Spleen (tissue), 11 donors: ENCODE data around the gene GRK5. TPM values are rescaled to one million over a fixed set of nuclear protein-coding genes. Genes with fewer than 3 reads are reported as not detected.
"Not testable (repeated sequence)": the region's sequence is repeated elsewhere in the genome, so short reads cannot be mapped to it uniquely, and the experiment has no call there.

Source experiments
- DNase-seq: peaks from one replicate; pipeline ENCODE4 v3.0.0-alpha.2; 2020
- H3K27ac ChIP-seq, 8 donors: fragments of 200-600 bp; sonication (generic) in 7 of 8; 1 replicate in 4 of 8; 2 replicates in 4 of 8; pipeline versions ENCODE4 v1.5.0 to v1.8.0; 2016 to 2021; ENCODE audit warnings: inconsistent platforms in 4 of 8, mild to moderate bottlenecking in 4 of 8, moderate library complexity in 1 of 8
- H3K27me3 ChIP-seq, 7 donors: fragments of 200-600 bp; sonication (generic) in 6 of 7; replicated peaks in 1 of 7; 1 replicate in 4 of 7; 2 replicates in 3 of 7; pipeline versions ENCODE4 v1.5.0 to v1.8.0; 2016 to 2021; ENCODE audit warnings: inconsistent platforms in 3 of 7, mild to moderate bottlenecking in 1 of 7
- H3K36me3 ChIP-seq, 6 donors: fragments of 200-600 bp; sonication (generic) in 5 of 6; 1 replicate in 4 of 6; 2 replicates in 2 of 6; pipeline versions ENCODE4 v1.5.0 to v1.8.0; 2016 to 2021; ENCODE audit warnings: inconsistent platforms in 2 of 6
- H3K4me1 ChIP-seq, 6 donors: fragments of 200-600 bp; sonication (generic) in 5 of 6; 1 replicate in 3 of 6; 2 replicates in 3 of 6; pipeline versions ENCODE4 v1.5.0 to v1.8.0; 2016 to 2021; ENCODE audit warnings: inconsistent platforms in 3 of 6
- H3K4me3 ChIP-seq, 8 donors: fragments of 200-600 bp; sonication (generic) in 7 of 8; 1 replicate in 4 of 8; 2 replicates in 4 of 8; pipeline versions ENCODE4 v1.5.0 to v1.8.0; 2016 to 2021; ENCODE audit warnings: inconsistent platforms in 4 of 8, mild to moderate bottlenecking in 4 of 8, moderate library complexity in 2 of 8
- H3K9me3 ChIP-seq, 8 donors: fragments of 200-600 bp; sonication (generic) in 7 of 8; 1 replicate in 4 of 8; 2 replicates in 4 of 8; pipeline versions ENCODE4 v1.5.0 to v1.8.0; 2016 to 2021; ENCODE audit warnings: inconsistent platforms in 4 of 8
- POLR2A ChIP-seq, 3 donors: fragments of 450-650 bp; IDR thresholded peaks; one replicate each; pipeline ENCODE4 v1.5.1; 2017; ENCODE audit warnings: antibody characterized with exemption in 3 of 3, mild to moderate bottlenecking in 1 of 3
- POLR2AphosphoS5 ChIP-seq, 3 donors: sonication (generic); formaldehyde crosslinking; IDR thresholded peaks; one replicate each; pipeline ENCODE4 v1.5.1; 2017; ENCODE audit warnings: antibody characterized with exemption in 3 of 3
- WGBS, 5 donors: extraction: QIAGEN DNeasy Blood & Tissue Kit in 3 of 5; methylation state at CpG; one replicate each; pipeline versions ENCODE4 v1.1.5 to v1.1.7; 2013 to 2018; 5-methylcytosine and 5-hydroxymethylcytosine counted together
- intact Hi-C: fragments of 100-400 bp; cut with DNase I; formaldehyde crosslinking; loops from one replicate; pipeline ENCODE4 v1.15.0; 2023; ENCODE audit warnings: low total_unique reads
- polyA plus RNA-seq, 3 donors: library from polyadenylated mRNA; stranded (reverse); fragments of 200-250 nt; gene quantifications; one replicate each; pipeline ENCODE4 v1.2.1, GENCODE V29; 2013
- total RNA-seq, 7 donors: library from RNA; depleted of rRNA in 3 of 7; stranded (reverse); fragments of >200 nt in 3 of 7; fragmentation: NEBNext Ultra II Directional in 4 of 7; extraction: Animal tissue kit (Norgen Biotek cat#: 25700) in 4 of 7; gene quantifications; one replicate each; pipeline versions ENCODE4 v1.1.0 to v1.2.1, GENCODE V29; 2016 to 2021
- TF ChIP-seq, protein P1 (sequence below), 11 experiments: fragments of 200-600 bp in 7 of 11; fragments of 450-650 bp in 4 of 11; sonication (generic) in 4 of 11; IDR thresholded peaks in 8 of 11; conservative IDR thresholded peaks in 3 of 11; 1 replicate in 7 of 11; 2 replicates in 4 of 11; pipeline versions ENCODE4 v1.4.0 to v1.8.0; 2016 to 2021; ENCODE audit warnings: antibody characterized with exemption in 11 of 11, inconsistent platforms in 4 of 11, mild to moderate bottlenecking in 1 of 11
- donor health status: healthy with polysubstance abuse.
- donor health status: DM: no; HTN: no; CAD: no; lungs with moderate emphysema.
- donor health status: DM: no; HTN: no; CAD: no.
- donor health status: Bipolar disorder and iron deficiency.
- donor health status: healthy.
- donor health status: DM: no; HTN: no; CAD: no.
- donor health status: DM: yes; HTN: yes; CAD: no.

GRK5 gene
- total and polyA plus RNA-seq, 10 donors = 15.5 to 85.2 (median 52.1) TPM

DNA sequence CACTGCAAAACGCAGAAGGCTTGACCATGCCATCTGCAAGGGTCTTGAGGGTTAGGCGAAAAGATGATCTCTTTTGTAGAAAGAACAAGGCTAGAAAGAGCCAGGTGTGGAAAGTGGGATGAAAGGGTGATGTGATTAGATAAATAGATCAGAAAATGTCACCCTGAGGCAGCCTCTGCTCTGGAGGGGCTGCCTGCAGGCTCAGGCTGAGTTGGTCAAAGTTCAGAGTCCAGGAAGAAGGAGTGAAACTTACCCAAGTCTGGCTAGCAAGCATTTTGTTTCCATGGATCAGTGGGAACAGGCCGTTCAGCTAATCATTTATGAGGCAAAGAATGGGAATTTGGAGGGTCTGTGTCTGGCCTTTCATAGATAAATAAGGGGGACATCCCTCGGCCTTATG, 255.4 kb downstream of the GRK5 start:
- no peak for TF ChIP-seq POLR2AphosphoS5 (IDR thresholded peaks at IDR 0.05)
- no peak for TF ChIP-seq POLR2A (IDR thresholded peaks at IDR 0.05)
- TF ChIP-seq, protein P1, sequence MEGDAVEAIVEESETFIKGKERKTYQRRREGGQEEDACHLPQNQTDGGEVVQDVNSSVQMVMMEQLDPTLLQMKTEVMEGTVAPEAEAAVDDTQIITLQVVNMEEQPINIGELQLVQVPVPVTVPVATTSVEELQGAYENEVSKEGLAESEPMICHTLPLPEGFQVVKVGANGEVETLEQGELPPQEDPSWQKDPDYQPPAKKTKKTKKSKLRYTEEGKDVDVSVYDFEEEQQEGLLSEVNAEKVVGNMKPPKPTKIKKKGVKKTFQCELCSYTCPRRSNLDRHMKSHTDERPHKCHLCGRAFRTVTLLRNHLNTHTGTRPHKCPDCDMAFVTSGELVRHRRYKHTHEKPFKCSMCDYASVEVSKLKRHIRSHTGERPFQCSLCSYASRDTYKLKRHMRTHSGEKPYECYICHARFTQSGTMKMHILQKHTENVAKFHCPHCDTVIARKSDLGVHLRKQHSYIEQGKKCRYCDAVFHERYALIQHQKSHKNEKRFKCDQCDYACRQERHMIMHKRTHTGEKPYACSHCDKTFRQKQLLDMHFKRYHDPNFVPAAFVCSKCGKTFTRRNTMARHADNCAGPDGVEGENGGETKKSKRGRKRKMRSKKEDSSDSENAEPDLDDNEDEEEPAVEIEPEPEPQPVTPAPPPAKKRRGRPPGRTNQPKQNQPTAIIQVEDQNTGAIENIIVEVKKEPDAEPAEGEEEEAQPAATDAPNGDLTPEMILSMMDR (IDR thresholded peaks at IDR 0.05 in 8 of 11, conservative IDR thresholded peaks at IDR 0.05 in 3 of 11) = no peak
- no peak overlapping the region for H3K4me3 ChIP-seq
- peaks cover 0 to 21% (median 3%) of the 10 kb centered on the region in 6 donors for H3K36me3 ChIP-seq
- WGBS, 5 donors = 89 to 97% (median 93%) methylated on average over 4 of the region's 4 CpGs
- H3K27ac ChIP-seq = no peak overlapping the region
- DNase-seq = no peak
- peaks cover 0 to 16% (median 2%) of the 10 kb centered on the region in 6 donors for H3K4me1 ChIP-seq
- H3K27me3 ChIP-seq = no peaks in the 10 kb centered on the region
- intact Hi-C loops = no loop called here
- peaks cover 0 to 8% (median 2%) of the 10 kb centered on the region in 8 donors for H3K9me3 ChIP-seq

GRCh38 chr10:119463195-119463594, 255.8 kb downstream of the GRK5 start:
- WGBS, 5 donors = 85 to 94% (median 93%) methylated on average over 2 of the region's 2 CpGs
- DNase-seq, H3K9me3 ChIP-seq, intact Hi-C loops, H3K27me3 ChIP-seq, H3K4me3 ChIP-seq, H3K27ac ChIP-seq: not testable (repeated sequence)
- H3K36me3 ChIP-seq = peaks cover 0 to 17% (median under 1%) of the 10 kb centered on the region in 6 donors
- peaks cover 0 to 16% (median 2%) of the 10 kb centered on the region in 6 donors for H3K4me1 ChIP-seq

- intact Hi-C loops = no loop called here
- peaks cover 0 to 8% (median 2%) of the 10 kb centered on the region in 8 donors for H3K9me3 ChIP-seq
- H3K4me3 ChIP-seq = no peak overlapping the region
- H3K36me3 ChIP-seq = no peaks in the 10 kb centered on the region
- DNase-seq = no peak
- WGBS, 5 donors = 77 to 93% (median 80%) methylated on average over 4 of the region's 4 CpGs
- peaks cover 0 to 16% (median 2%) of the 10 kb centered on the region in 6 donors for H3K4me1 ChIP-seq
- TF ChIP-seq POLR2AphosphoS5 (IDR thresholded peaks at IDR 0.05) (no peak), POLR2A (IDR thresholded peaks at IDR 0.05) (no peak)
- TF ChIP-seq, protein P1 (IDR thresholded peaks at IDR 0.05 in 8 of 11, conservative IDR thresholded peaks at IDR 0.05 in 3 of 11) = no peak
- H3K27ac ChIP-seq = no peak overlapping the region
- no peaks in the 10 kb centered on the region for H3K27me3 ChIP-seq
Observed at GRCh38 chr10:119465085-119465484, 257.7 kb downstream of the GRK5 start.

DNA sequence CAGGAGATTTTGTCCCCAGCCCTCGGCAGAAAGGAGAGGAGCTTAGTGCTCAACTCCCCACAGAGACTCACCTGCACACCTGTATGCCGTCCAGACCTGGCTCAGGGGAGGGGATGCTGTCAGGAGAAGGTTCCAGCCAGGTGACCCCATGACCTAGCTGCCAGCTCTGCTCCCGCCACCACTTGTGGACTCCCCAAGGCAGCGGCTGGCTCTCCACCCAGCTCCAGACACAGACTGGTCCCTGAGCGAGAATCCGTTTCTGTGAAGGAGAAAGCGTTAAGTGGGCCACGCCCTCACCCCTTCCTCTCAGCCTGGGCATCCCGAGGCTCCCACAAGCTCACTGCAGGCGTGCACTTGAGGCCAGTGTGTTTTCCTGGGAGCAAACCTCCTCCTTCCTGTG, 258.7 kb downstream of the GRK5 start:
- TF ChIP-seq POLR2A (IDR thresholded peaks at IDR 0.05) (no peak), POLR2AphosphoS5 (IDR thresholded peaks at IDR 0.05) (no peak)
- TF ChIP-seq, protein P1 (IDR thresholded peaks at IDR 0.05 in 8 of 11, conservative IDR thresholded peaks at IDR 0.05 in 3 of 11) = no peak
- peak; percentile 68 for DNase-seq
- Histone ChIP-seq H3K27me3 (no peaks in the 10 kb centered on the region), H3K27ac (no peak overlapping the region), H3K4me1 (peaks cover 0 to 10% (median 0%) of the 10 kb centered on the region in 6 donors), H3K9me3 (peaks cover 0 to 8% (median 2%) of the 10 kb centered on the region in 8 donors), H3K36me3 (no peaks in the 10 kb centered on the region), H3K4me3 (no peak overlapping the region)
- intact Hi-C loops = no loop called here
- WGBS, 5 donors = 61 to 70% (median 63%) methylated on average over 5 to 10 of the region's 10 CpGs

GRCh38 chr10:119466655-119467054, 259.3 kb downstream of the GRK5 start:
- TF ChIP-seq, protein P1 (IDR thresholded peaks at IDR 0.05 in 8 of 11, conservative IDR thresholded peaks at IDR 0.05 in 3 of 11) = no peak
- no peak for TF ChIP-seq POLR2AphosphoS5 (IDR thresholded peaks at IDR 0.05)
- no peak for TF ChIP-seq POLR2A (IDR thresholded peaks at IDR 0.05)
- Histone ChIP-seq H3K4me1 (peaks cover 0 to 7% (median 0%) of the 10 kb centered on the region in 6 donors), H3K4me3 (no peak overlapping the region), H3K36me3 (no peaks in the 10 kb centered on the region), H3K9me3 (peaks cover 0 to 8% (median 2%) of the 10 kb centered on the region in 8 donors), H3K27me3 (no peaks in the 10 kb centered on the region), H3K27ac (no peak overlapping the region)
- DNase-seq = peak; percentile 72
- 35 to 60% (median 40%) methylated on average over 6 to 7 of the region's 7 CpGs for WGBS, 5 donors
- intact Hi-C loops = no loop called here
